Measurements from ENCODE around the gene KRTAP10-1.
"Not testable (repeated sequence)": the region's sequence is repeated elsewhere in the genome, so short reads cannot be mapped to it uniquely, and the experiment has no call there.

KRTAP10-1 gene

DNA sequence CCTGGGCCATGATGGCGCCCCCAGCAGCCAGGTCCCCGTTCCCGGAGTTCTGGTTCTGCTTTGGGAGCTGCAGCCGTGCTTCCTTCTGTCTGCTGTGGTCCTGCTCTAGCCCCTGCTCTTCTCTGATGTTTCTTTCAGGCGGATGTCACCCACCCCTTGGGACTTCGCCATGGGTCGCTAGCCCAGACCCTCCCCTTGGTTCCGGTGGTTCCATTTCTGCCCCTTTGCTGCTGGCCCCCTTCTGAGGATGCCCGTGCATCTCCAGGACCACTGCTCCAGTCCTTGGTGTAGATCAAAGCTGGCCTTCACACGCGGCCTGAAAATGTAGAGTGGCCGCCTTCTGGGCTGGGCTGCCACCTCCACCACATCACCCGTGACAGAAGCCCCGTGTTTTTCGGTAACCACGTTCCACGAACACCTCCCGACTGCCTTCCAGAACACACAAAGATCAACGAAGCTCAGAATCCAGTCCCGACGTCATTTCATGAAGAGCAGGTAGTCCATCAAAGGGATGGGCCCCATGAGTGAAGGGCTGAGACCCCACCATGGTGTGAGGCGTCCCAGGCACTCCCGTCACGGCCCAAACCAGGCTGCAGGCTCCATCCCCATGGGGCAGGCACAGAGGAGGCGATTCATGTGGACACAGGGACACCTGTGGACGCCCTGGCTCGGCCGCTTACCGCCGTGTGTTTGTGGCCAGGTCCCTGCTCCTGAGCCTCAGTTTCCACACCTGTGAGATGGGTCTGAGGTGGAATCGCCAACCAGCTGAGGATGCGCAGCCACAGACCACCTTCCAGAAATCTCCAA lies 24.4 kb downstream of the KRTAP10-1 start:
- no peak for DNase-seq (ENCODE audit: low read depth)

DNA sequence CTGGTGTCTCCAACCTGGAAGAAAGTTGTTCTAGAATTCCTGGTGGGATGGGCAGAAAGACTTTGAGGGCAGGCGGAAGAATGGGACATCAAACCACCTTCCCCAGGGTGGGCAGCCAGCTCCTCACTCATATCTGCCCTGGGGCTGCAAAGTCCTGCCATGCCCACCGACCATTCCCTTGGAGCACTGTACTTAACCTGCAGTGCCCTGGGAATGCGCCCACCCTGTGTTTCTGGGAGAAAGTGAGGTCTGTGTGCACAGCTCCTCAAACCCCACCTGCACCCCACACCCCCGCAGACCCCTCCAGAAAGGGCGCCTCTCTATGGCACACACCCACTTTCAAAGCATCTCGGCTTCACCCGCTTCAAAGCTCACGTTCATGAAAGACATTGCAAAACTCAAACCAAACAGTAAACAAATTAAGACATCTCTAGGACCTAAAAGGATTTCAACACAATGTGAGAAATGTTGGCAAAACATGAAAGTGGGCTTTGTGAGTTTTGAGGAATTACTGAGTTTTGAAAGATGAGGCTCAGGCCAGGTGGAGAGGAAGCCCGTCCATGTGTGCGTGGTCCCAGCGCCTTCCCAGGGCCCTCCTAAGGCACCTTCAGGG lies 25.1 kb downstream of the KRTAP10-1 start:
- DNase-seq (ENCODE audit: low read depth), result no peak

DNA sequence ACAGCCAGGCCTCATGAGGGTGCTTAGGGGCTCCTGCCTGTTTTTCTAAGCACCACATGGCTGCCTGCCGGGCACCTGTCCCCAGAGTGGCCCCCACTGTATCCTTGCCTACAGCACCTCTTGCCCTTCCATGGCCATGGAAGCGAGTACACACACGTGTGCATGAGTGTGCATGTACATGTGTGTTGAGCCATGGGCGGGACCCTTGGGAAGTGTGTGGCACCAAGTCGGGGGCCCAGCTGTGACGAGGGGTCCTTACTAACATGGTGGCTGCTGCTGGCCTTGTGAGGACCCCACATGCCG lies 25.8 kb downstream of the KRTAP10-1 start:
- no peak for DNase-seq (ENCODE audit: low read depth)

DNA sequence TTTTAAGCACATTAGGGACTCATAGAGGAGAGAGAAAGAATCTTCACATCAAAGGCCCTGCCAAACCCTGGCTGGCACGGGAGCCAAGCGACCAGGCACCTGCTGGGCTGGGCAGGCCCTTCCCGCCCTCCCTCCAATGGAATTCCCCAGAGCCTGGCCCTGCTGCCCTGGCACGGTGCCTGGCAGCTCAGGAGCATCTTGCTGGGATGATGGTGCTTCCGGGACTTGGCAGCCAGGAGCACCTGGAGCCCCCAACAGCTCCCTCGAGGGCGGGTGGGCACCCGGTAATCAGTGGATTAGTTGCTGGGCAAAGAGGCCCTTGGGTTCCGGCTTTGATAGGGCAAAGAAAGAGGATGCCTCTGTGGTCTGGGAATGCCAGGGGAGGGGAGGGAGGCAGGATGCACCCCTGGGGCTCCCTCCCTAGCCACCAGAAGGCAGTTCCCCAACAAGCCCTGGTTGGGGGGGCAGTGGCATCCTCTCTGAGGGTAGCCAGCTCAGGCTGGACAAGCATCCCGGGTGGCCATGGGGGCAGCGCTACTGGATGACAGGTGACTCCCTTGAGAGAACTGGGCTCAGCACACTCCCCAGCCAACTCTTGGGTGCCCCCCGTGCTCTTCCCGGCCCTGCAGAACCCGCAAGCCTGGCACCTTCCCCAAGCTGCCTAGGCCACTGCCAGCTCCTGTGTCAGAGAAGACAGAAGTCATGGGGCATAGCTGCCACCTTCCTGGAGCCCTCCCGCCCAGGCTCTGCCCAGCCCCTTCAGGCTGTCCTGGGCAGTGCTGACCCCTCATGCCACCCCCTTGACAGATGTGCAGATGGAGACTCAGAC lies 26.4 kb downstream of the KRTAP10-1 start:
- no peak for DNase-seq (ENCODE audit: low read depth)

DNA sequence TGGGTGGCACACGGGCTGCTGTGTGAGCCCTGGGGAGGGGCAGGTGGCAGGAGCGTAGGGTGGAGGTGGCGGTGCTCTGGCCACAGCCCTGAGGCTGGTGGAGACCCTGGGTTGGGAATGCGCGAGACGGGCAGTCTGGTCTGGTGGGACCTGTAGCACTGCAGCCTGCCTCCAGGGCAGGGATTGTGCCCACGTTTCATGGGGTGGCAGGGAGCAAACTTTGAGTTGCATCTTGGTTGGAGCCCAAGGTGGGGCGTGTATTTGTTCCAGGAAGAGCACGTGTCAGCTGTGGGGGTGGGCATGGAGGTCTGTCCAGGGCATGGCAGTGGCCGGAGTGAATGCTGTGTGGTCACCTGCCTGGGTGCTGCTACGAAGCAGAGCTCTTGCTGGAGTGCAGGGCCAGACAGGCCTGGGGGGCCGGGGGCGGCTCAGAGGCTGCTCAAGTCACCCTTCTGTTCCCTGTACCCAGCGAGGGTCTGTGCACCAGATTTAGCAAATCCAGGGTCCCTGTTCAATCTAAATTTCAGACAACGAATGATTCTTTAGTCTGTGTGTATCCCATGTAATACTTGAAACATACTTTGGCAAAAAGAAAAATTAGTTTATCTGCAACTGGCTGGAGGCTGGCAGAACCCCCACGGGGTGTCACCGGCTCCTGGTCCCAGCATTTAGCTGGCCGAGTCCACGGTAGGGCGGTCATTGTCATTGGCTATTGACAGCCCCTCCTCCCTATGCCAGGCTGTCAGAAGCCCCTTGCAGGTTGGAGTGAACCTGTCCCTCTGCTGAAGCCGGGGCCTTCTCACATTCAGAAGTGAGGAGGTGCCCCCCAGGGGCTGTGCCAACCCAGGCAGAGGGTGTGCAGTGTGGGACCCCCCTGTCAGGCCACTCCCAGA lies 27.3 kb downstream of the KRTAP10-1 start:
- DNase-seq (ENCODE audit: low read depth), result no peak

DNA sequence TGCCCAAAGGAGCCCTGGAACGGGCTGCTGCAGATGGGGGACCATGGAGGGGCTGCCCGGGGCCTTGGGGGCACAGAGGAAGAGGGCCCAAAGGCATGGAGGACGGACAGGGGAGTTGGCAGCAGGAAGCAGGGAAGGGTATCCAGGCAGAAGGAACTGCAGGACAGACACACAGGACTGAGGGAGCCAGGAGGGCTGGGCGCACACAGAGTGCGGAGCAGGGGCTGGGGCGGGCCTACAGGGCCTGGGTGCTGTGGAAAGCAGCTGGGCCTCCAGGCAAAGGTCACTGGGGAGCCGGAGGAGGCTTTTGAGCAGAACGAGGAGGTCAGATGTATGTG lies 28.1 kb downstream of the KRTAP10-1 start:
- no peak for DNase-seq (ENCODE audit: low read depth)

DNA sequence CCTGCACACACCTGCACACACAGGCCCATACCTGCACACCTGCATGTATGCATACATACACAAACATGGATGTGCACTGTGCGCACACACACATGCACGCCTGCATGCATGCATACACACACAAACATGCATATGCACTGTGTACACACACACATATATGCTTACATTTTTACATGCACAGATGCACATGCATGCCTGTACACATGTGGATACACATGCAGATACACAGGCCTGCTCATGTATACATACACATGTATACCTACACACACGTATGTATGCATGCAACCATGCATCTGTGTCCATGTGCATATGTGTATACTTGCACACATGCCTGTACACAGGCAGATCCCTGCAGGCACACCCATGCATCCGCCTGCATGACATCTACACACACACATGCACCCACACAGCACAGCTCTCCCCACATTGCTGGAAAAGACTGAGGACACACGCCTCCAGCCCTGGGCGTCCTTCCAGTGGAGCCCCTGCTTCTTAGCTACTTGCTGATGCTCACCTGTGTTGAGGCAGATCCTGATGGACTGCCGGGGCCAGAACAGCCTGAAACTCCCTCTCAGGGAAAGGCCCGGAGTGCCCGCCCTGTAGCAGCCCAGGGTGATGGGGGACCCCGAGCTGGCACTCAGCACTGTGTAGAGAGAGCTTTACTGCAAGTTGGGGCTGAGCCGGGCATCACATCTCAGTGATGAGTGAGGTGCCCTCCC lies 28.6 kb downstream of the KRTAP10-1 start:
- DNase-seq (ENCODE audit: low read depth), result no peak

DNA sequence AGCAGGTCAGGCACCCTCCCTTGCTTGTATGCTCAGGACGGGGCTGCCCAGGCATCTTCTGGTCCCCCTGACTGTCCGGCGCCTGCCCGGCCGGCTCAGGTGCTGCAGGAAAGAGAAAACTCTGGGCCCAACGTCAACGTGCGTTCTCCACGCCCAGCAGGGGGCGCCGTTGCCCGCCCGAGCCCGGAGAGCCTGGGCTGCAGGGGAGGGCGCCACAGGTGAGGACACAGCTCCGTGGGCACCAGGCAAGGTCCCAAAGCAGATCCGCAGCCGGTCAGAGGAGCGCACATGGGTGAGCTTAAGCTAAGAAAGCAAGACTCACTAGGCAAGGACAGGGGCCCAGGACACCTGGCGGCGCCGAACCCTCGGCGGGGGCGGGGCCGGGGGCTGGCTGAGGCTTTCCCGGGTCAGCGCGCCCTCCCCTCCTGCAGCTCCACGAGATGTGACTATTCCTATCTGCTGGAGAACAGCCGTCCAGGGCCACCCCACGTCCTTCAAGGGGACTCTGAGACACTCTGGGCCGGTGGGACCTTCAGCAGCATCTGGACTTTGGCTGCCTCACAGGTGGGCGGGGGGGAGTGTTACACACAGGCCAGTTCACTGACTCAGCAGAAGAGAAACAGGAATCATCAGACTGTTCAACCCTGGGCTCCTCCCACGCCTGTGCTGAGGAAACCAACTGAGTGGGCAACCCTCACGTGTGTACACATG lies 29.3 kb downstream of the KRTAP10-1 start:
- DNase-seq (ENCODE audit: low read depth), result no peak

DNA sequence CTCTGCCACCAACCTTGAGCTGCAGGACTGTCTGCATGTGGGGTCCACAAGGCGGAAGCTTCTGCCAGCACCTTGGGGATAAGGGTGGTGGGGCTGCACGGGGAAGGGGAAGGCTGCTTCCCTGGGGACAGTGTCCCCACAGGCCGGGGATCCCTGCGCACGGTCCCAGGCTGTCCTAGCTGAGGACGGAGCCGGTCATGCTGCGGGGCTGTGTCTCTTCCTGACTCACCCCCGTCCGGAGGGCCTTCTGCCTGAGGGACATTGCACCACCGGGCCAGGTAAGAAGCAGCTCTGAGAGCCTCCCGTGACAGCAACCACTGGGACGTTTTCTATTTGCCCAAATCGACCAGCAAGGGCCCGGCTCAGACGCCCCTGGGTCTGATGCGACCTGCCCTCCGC lies 29.9 kb downstream of the KRTAP10-1 start:
- no peak for DNase-seq (ENCODE audit: low read depth)

DNA sequence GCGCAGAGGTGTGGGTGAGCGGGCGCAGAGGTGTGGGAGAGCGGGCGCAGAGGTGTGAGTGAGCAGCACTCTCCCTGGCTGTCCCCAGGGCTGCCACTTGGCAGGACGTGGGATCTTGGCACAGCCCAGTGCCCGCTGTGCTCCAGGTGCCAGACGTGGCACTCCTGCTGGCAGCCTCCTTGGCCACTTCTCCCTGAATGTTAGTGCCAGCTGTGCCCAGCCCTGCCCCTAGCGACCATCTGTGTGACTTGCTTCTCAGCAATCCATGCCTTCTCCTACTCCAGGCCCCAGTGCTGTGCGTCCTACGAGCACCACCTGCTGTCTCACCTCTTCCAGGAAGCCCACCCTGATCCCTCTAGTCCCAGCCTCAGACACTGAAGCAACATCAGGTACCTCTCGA lies 30.5 kb downstream of the KRTAP10-1 start:
- no peak for DNase-seq (ENCODE audit: low read depth)

DNA sequence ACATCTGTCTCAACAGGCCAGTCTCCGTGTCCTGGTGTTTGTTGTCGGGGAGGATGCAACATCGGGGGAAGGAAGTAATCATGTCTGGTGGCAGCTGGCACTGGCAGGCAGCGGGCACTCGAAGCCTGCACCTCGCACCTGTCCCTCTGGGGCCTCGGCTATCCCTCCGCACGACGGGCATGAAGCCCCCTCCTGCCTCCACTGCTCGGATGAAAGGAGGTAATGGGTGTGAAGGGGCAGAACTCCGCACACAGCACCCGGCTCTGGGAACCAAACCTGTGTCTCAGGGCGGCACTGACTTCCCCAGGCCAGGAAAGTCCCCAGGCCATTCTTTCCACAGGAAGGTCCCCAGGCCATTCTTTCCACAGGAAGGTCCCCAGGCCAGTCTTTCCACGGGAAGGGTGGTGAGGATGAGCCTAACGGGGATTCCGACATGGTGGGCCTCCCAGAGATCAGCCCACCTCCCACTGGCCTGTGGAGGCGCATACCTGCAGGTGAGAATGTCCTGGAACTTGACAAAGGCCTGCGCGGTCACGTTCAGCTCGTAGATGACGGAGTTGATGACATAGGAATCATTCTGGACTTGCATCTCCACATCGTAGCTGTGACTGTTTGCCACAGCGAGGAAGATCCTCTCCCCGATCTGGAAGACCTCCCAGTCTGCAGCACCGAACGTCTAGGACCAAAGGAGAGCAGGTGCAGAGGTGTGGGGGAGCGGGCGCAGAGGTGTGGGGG lies 31.1 kb downstream of the KRTAP10-1 start:
- no peak for DNase-seq (ENCODE audit: low read depth)

DNA sequence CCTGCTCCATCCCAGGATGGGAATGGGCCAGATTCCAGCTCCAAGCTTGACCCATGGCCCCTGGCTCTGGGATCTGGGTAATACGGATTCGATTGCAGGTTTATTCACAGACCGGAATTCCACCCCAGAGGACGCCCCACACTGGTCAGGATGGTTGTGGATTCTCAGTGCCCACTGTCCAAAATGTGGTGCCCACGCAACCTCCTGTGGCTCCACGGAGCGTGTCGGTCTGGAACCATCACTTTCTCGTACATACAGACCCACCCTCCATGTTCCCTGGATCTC lies 31.6 kb downstream of the KRTAP10-1 start:
- DNase-seq (ENCODE audit: low read depth), result no peak

DNA sequence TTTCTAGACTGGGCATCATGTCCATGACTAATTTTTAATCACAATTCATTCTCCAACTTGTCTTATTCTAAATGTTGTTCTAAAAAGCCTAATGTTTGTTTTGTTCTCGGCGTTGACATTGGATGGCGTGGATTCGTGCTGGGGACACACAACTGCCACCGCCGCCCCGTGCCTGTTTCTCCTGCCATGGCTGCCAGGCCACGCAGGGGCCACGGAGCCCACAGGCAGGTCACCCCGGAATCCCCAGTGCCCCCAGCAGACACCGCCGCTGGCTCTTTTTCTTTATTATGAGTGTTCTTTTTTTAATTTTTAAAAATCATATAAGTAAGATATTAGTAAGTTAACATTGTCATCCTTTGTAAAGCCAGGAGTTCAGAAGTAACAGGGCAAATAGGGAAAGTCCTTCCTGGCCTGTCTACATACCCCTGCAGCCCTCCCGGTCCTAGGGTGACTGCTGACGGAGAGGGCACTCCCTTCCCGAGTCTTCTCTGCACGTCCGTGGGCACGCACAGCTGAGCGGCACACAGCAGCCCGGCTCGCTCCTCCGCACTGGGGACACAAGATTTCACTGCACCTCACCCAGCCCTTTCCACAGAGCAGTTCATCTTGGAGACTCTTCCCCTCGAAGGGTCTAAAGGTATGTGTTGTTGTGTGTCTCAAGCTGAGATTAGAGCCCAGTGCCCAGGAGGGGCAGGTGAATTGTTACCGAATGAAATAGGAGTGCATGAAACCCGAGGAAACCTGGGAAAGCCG lies 32.1 kb downstream of the KRTAP10-1 start:
- DNase-seq (ENCODE audit: low read depth), result no peak

DNA sequence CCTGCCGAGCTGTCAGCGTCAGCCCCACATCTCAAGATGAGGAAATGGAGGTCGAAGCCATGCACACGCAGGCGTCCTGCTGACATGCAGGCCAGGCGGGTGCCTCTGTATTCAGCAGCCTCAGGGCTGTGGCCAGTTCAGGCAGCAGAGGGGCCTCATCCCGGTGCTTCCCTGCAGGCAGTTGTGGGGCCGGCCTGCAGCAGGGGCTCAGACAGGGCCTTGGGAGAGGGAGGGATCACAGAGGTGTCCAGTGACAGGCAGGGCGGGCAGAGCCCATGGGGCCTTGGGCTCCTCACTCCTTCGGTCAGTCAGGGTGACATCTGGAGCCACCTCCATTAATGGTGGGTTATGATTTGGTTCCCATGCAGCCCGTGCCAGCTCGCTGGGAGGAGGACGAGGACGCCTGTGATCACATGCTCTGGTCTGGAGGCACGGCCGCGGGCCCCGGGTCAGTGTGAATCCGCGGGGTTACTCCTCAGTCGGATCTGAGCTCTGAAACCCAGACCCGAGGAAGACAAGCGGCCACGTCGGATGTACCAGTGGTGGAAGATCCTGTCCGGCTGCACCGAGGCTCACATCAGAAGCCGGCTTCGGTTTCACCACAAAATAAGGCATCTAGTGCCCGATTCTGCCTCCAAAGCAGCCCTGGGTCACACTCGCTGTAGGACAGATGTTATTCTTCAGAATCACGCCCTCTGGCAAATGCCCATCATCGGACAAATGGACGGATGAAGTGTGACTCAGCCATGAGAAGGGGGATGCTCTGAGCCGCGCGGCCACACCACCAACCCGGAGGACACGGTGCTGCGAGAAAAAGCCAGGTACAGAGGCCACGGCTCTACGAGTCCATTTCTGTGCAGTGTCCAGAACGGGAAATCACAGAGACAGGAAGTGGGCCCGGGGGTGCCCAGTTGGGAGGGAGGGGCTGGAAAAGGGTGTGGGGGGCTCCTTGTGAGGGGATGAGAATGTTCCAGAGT lies 33.4 kb downstream of the KRTAP10-1 start:
- DNase-seq (ENCODE audit: low read depth), result no peak

DNA sequence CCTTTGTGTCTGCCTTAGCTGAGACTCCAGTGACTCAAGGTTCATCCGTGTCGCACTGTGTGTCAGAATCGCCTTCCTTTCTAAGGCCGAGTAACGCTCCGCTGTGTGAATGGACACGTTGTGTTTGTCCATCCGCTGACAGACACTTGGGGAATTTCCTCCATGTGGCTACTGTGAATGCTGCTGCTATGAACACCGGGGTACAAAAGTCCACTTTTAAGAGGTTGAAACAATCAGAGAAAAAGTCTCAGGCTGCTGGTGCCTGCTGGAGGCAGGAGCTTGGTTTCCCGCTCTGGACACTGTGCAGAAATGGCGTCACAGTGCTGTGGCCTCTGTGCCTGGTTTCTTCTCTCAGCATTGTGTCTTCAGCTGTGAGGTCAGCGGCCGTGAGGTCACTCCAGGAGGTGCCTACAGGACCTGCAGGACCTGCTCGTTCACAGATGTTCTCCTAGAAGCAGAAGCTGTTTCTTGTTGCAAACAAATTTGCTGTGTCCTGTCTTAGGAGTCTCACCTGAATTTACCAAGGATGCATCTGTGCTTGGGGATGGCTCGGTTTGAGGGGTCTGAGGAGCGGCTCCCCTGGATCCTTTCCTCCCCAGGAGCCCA lies 34.2 kb downstream of the KRTAP10-1 start:
- no peak for DNase-seq (ENCODE audit: low read depth)

DNA sequence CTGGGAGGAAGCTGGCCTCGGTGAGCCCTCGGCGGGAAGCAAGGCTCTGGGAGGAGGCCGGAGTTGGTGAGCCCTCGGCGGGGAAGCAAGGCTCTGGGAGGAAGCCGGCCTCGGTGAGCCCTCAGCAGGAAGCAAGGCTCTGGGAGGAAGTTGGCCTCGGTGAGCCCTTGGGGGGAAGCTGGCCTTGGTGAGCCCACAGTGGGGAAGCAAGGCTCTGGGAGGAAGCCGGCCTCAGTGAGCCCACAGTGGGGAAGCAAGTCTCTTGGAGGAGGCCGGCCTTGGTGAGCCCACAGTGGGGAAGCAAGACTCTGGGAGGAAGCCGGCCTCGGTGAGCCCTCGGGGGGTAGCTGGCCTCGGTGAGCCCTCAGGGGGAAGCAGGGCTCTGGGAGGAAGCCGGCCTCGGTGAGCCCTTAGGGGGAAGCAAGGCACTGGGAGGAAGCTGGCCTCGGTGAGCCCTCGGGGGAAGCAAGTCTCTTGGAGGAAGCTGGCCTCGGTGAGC lies 36.0 kb downstream of the KRTAP10-1 start:
- no peak for DNase-seq (ENCODE audit: low read depth)

DNA sequence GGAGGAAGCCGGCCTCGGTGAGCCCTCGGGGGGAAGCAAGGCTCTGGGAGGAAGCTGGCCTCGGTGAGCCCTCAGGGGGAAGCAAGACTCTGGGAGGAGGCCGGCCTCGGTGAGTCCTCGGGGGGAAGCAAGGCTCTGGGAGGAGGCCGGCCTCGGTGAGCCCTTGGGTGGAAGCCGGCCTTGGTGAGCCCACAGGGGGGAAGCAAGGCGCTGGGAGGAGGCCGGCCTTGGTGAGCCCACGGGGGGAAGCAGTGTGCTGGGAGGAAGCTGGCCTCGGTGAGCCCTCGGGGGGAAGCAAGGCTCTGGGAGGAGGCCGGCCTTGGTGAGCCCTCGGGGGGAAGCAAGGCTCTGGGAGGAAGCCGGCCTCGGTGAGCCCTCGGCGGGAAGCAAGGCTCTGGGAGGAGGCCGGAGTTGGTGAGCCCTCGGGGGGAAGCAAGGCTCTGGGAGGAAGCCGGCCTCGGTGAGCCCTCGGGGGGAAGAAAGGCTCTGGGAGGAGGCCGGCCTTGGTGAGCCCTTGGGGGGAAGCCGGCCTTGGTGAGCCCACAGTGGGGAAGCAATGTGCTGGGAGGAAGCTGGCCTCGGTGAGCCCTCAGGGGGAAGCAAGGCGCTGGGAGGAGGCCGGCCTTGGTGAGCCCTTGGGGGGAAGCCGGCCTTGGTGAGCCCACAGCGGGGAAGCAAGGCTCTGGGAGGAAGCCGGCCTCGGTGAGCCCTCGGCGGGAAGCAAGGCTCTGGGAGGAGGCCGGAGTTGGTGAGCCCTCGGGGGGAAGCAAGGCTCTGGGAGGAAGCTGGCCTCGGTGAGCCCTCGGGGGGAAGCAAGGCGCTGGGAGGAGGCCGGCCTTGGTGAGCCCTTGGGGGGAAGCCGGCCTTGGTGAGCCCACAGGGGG lies 36.7 kb downstream of the KRTAP10-1 start:
- not testable (repeated sequence) for DNase-seq (ENCODE audit: low read depth)

All from non-pigmented ciliary epithelial cell (primary cell).